Gastroesophageal sphincter (tissue), 4 donors: ENCODE data around the gene ARMS2. TPM values are rescaled to one million over a fixed set of nuclear protein-coding genes. Genes with fewer than 3 reads are reported as not detected.

Experiments used
- ATAC-seq: fragments of 150-250 bp; one replicate; pipeline ENCODE4 v1.9.1; 2016; ENCODE audit warnings: mild to moderate bottlenecking, moderate library complexity
- H3K27ac ChIP-seq, 4 donors: fragments of 200-600 bp; sonication (generic) in 3 of 4; 1 replicate in 3 of 4; 2 replicates in 1 of 4; pipeline ENCODE4 v1.5.1; 2016 to 2019
- H3K27me3 ChIP-seq: fragments of 200-600 bp; sonication (generic); one replicate; pipeline ENCODE4 v1.5.1; 2019
- H3K36me3 ChIP-seq, 2 donors: fragments of 200-600 bp; sonication (generic); one replicate each; pipeline ENCODE4 v1.5.1; 2019; ENCODE audit warnings: control low read depth in 1 of 2
- H3K4me1 ChIP-seq, 3 donors: fragments of 200-600 bp; sonication (generic); 1 replicate in 2 of 3; 2 replicates in 1 of 3; pipeline ENCODE4 v1.5.1; 2016 to 2019; ENCODE audit warnings: control low read depth in 2 of 3
- H3K4me3 ChIP-seq, 2 donors: fragments of 200-600 bp; sonication (generic); one replicate each; pipeline ENCODE4 v1.5.1; 2019; ENCODE audit warnings: mild to moderate bottlenecking in 1 of 2, moderate library complexity in 1 of 2
- H3K9me3 ChIP-seq, 3 donors: fragments of 200-600 bp; sonication (generic); one replicate each; pipeline ENCODE4 v1.5.1; 2017 to 2019; ENCODE audit warnings: control low read depth in 2 of 3
- CTCF ChIP-seq, 4 experiments: fragments of 200-600 bp in 2 of 4; fragments of 450-650 bp in 2 of 4; sonication (generic) in 1 of 4; IDR thresholded peaks; one replicate each; pipeline ENCODE4 v1.5.1; 2017 to 2019; ENCODE audit warnings: antibody characterized with exemption in 4 of 4, mild to moderate bottlenecking in 2 of 4, moderate library complexity in 2 of 4
- EP300 ChIP-seq: sonication (generic); formaldehyde crosslinking; IDR thresholded peaks from one replicate; pipeline ENCODE4 v1.6.1; 2017; ENCODE audit warnings: antibody characterized with exemption, mild to moderate bottlenecking
- POLR2A ChIP-seq, 2 donors: fragments of 450-650 bp; IDR thresholded peaks; one replicate each; pipeline ENCODE4 v1.6.1; 2017; ENCODE audit warnings: antibody characterized with exemption in 2 of 2, mild to moderate bottlenecking in 2 of 2, moderate library complexity in 1 of 2
- POLR2AphosphoS5 ChIP-seq: sonication (generic); formaldehyde crosslinking; IDR thresholded peaks from one replicate; pipeline ENCODE4 v1.6.1; 2017; ENCODE audit warnings: antibody characterized with exemption
- WGBS, 2 donors: methylation state at CpG; one replicate each; pipeline ENCODE4 v1.1.5; 2018; ENCODE audit warnings: low coverage in 1 of 2; 5-methylcytosine and 5-hydroxymethylcytosine counted together
- total RNA-seq, 4 donors: library from RNA; depleted of rRNA; stranded (reverse); fragments of >200 nt; gene quantifications; one replicate each; pipeline ENCODE4 v1.1.0, GENCODE V29; 2016

ARMS2 gene
- total RNA-seq, 4 donors from 2014 or later, result not detected

- 84 to 93% methylated on average over 3 to 4 of the region's 5 CpGs for WGBS, 2 donors
- H3K4me3 ChIP-seq, result no peak overlapping the region
- no peak for ATAC-seq
- H3K27me3 ChIP-seq, result no peaks in the 10 kb centered on the region
- peaks cover 0 to 60% (median 29%) of the 10 kb centered on the region in 3 donors for H3K4me1 ChIP-seq
- peak overlapping the region in 3 of 4 donors; percentile 7 to 75 (median 68) for H3K27ac ChIP-seq
- peaks cover 0 to 9% of the 10 kb centered on the region in 2 donors for H3K36me3 ChIP-seq
- TF ChIP-seq POLR2AphosphoS5 (no peak), POLR2A (IDR thresholded peaks at IDR 0.05) (no peak), EP300 (no peak), CTCF (IDR thresholded peaks at IDR 0.05) (no peak)
- H3K9me3 ChIP-seq, result no peaks in the 10 kb centered on the region
Measured at GRCh38 chr10:122500194-122500593, 45.7 kb downstream of the ARMS2 start.

- no peak for ATAC-seq
- peaks cover 0 to 9% of the 10 kb centered on the region in 2 donors for H3K36me3 ChIP-seq
- H3K4me1 ChIP-seq, result peaks cover 0 to 60% (median 25%) of the 10 kb centered on the region in 3 donors
- H3K9me3 ChIP-seq, result no peaks in the 10 kb centered on the region
- TF ChIP-seq POLR2A (IDR thresholded peaks at IDR 0.05) (no peak), POLR2AphosphoS5 (no peak), CTCF (IDR thresholded peaks at IDR 0.05) (no peak)
- H3K27ac ChIP-seq, result peak overlapping the region in 3 of 4 donors; percentile 22 to 75 (median 68)
- no peaks in the 10 kb centered on the region for H3K27me3 ChIP-seq
- whole genome bisulfite sequencing, 2 donors, result 80% methylated on average over 2 of the region's 6 CpGs; no CpG with 5 or more reads in 1 of the 2 donors
- H3K4me3 ChIP-seq, result no peak overlapping the region
Measured at GRCh38 chr10:122500726-122501125, 46.3 kb downstream of the ARMS2 start.

GRCh38 chr10:122503012-122503411, 48.6 kb downstream of the ARMS2 start:
- ATAC-seq, result no peak
- no peaks in the 10 kb centered on the region for H3K27me3 ChIP-seq

GRCh38 chr10:122503886-122504609, 49.6 kb downstream of the ARMS2 start:
- Histone ChIP-seq H3K9me3 (no peaks in the 10 kb centered on the region), H3K4me1 (peaks cover 0 to 44% (median 15%) of the 10 kb centered on the region in 3 donors), H3K27me3 (no peaks in the 10 kb centered on the region), H3K27ac (peak overlapping the region in 3 of 4 donors; percentile 34 to 66 (median 60)), H3K4me3 (no peak overlapping the region), H3K36me3 (peaks cover 0 to 30% of the 10 kb centered on the region in 2 donors)
- TF ChIP-seq CTCF (IDR thresholded peaks at IDR 0.05) (no peak), POLR2AphosphoS5 (no peak), EP300 (no peak), POLR2A (IDR thresholded peaks at IDR 0.05) (no peak)
- no peak for ATAC-seq
- 77% methylated on average over 3 of the region's 17 CpGs; no CpG with 5 or more reads in 1 of the 2 donors for WGBS, 2 donors

More at GRCh38 chr10:122503012-122503411, 48.6 kb downstream of the ARMS2 start:
- H3K27ac ChIP-seq, result peak overlapping the region in 1 of 4 donors; percentile 7
- TF ChIP-seq EP300 (no peak), POLR2AphosphoS5 (no peak), POLR2A (IDR thresholded peaks at IDR 0.05) (no peak), CTCF (IDR thresholded peaks at IDR 0.05) (no peak)
- H3K9me3 ChIP-seq, result no peaks in the 10 kb centered on the region
- 80 to 96% methylated on average over 1 to 5 of the region's 13 CpGs for WGBS, 2 donors
- H3K36me3 ChIP-seq, result peaks cover 0 to 19% of the 10 kb centered on the region in 2 donors
- H3K4me3 ChIP-seq, result no peak overlapping the region
- H3K4me1 ChIP-seq, result peaks cover 0 to 53% (median 24%) of the 10 kb centered on the region in 3 donors

- WGBS, 2 donors, result no CpG with 5 or more reads among the region's 6 CpGs
- Histone ChIP-seq H3K4me1 (peaks cover 0 to 38% (median 10%) of the 10 kb centered on the region in 3 donors), H3K4me3 (no peak overlapping the region), H3K27me3 (no peaks in the 10 kb centered on the region), H3K36me3 (peaks cover 0 to 35% of the 10 kb centered on the region in 2 donors), H3K27ac (peak overlapping the region in 3 of 4 donors; percentile 34 to 66 (median 60)), H3K9me3 (no peaks in the 10 kb centered on the region)
- peak; percentile 95 for ATAC-seq
- TF ChIP-seq EP300, result no peak
- TF ChIP-seq POLR2A (IDR thresholded peaks at IDR 0.05), result peak in 1 of 2 donors; percentile 6
- TF ChIP-seq CTCF (IDR thresholded peaks at IDR 0.05), result no peak
- peak; percentile 98 for TF ChIP-seq POLR2AphosphoS5
Measured at GRCh38 chr10:122504610-122504950, 50.1 kb downstream of the ARMS2 start.
